Eye (tissue), 1 donor: ENCODE results near the gene FADS6.

Experiments
- DNase-seq: peaks from one replicate; pipeline ENCODE4 v3.0.0-alpha.2; 2015

The FADS6 gene, protein sequence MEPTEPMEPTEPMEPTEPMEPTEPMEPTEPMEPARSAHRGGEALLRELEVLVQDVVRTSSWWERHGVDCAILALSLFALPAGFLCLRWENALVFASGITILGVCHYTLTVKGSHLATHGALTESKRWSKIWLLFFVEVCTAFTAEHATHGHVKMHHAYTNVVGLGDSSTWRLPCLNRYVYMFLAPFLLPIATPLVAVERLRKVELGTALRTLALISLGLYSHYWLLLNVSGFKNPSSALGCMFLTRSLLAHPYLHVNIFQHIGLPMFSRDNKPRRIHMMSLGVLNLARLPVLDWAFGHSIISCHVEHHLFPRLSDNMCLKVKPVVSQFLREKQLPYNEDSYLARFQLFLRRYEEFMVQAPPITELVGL

DNA sequence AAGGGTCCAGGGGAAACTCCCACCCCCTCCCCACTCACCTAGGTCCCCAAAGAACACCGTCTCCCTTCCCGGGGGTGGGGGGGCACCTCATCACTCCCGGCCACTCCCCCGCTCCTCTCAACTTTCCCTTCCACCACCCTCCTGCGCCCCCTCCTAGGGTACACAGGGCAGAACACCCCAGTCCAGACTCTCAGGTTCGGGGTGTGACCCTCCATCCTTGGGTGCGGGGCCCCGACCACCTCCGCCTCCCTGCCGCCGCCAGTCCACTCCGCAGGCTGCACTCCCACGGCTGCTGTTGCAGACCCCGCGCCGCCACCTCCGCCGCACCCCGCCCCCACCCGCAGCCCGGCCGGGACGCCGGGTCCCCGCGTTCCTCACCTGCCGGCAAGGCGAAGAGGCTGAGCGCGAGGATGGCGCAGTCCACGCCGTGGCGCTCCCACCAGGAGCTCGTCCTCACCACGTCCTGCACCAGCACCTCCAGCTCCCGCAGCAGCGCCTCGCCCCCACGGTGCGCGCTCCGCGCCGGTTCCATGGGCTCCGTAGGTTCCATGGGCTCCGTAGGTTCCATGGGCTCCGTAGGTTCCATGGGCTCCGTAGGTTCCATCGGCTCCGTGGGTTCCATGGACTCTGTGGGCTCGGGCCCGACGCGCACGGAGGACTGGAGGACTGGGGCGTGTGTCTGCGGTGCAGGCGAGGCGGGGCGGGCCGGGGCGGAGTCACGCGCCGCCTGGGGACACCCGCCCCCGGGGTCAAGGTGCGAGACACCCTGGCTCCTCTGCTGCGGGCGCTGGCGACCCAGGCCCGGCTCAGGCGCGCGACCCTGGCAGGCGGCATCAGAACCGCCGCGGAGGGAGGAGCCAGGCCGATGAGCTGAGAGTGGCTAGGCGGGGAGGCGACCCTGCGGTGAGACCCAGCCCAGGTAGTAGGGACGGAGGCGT is at the start of gene FADS6:
TSS of gene FADS6 (minus strand) at position 660 of the 938 bp plus-strand sequence. CDS start at position 622, 38 bp downstream.
- DNase-seq: peak; percentile 32

DNA sequence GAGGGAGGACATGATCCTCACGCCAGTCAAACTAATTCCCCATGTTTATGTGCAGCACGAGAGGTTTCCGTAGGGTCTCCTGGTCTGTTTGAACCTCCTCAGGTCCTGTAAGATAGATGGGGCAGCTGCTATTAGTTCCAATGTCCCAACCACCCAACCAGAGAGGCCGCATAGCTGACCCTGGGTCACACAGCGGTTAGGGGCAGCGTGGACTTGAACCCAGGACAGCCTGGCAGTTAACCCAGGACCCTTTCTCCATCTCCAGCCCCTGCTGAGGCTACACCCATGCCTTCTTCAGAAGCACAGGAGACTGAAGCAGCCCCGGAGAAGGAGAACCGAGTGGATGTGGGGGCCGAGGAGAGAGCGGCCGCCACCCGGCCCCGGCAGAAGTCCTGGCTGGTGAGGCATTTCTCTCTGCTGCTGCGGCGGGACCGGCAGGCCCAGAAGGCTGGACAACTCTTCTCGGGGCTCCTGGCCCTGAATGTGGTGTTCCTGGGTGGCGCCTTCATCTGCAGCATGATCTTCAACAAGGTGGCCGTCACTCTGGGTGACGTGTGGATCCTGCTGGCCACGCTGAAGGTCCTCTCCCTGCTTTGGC is 47.8 kb upstream of the FADS6 start:
- no peak for DNase-seq

DNA sequence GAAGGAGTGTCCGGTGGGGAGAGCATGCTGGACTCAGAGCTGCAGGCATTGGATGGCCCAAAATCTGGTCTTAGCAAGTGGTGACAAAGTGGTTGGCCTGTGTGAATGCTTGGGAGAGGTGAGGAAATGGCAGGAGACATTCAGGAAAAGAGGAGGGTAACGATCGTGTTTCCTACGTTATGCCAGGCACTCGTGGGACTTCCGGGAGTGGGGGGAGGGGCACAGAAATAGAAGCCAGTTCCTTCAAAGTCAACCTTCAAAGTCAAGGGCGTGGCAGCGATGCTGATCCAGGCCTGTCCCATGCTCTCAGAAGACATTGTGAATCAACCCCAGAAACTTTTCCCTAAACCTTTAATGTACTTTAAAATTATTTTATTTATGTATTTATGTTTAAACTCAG is 46.1 kb upstream of the FADS6 start:
- no peak for DNase-seq

DNA sequence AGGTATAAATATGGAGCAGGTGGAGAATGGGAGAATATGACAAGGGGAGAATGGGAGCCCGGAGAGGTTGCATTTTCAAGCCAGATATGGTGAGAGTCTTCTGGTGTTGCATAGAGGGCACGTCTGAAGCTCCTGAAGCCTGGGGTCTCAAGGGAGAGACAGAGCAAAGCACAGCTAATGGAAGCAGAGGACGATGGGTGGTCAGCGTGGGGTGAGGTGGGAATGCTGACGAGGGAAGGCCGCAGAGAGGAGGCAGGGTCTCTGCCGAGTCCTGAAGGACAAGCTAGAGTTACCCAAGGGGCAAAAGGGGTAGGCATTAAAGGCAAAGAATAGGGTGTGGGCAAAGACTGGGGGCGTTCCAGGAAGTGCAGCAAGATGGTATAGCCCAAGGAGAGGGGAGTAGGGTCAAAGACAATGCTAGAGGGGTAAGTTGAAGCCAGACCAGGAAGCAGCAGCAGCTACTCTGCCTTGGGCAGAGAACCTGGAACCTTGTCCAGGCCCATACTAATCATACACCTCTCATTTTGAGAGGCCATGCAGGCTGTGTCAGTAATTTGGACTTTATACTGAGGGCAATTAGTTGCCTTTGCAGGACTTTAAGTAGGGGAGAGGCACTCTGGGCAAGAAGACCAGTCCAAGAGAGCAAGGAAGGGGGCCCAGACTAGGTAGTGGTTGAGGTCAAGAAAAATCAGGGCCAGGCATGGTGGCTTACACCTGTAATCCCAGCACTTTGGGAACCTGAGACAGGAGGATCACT is 44.9 kb upstream of the FADS6 start:
- no peak for DNase-seq

DNA sequence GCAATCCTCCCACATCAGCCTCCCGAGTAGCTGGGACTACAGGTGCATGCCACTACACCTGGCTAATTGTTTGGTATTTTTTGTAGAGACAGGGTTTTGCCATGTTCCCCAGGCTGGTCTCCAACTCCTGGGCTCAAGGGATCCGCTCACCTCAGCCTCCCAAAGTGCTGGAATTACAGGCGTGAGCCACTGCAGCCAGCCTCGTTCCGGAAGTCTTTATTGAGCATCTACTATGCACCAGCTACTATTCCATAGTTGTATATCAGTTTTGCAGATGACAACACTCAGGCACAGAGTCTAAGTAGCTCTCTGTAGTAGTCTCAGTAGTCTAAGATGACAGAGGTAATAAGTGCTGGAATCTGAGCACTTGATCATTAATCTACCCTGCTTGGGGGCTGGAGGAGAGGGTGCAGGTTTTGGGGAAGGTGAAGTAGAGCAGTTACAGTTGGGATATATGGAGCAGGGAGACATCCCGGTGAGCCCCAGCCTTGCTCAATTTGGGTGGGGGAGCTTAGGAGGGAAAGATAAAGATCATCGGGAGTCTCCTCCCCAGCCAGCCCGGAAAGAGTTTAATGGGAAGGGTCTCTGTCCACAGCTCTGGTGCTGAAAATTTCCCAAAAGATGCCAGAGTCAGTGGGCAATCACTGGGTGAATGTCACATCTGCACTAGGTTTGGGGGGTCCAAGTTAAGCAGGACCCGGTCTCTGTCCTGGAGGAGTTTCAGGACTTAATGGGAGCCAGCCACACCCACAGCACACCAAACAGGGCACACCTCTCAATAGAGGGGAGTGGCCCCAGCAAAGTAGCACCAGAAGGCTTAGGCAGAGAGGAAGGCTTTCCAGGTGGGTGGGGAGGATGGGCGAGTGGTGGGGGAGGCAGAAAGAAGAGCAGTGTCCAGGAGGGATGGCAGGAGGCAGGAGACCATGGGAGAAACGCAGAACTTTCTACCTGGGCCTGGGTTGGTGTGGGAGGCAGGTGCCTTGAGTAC is 43.9 kb upstream of the FADS6 start:
- peak; percentile 40 for DNase-seq

DNA sequence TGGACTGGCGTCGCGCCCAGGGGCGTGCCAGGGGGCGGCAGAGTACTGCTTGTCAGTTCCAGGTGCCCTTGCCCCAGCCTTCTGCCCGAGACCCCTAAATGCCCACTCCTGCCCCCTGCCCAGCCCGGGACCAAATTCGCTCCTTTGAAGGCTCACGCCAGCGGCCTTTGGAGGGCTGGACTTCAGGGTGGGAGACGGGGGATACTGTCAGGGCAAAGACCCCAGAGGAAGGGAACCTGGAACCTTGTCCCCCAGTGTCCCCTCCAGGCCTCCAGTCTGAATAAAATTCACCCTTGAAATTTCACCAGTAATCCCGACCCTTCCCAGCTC is 43.0 kb upstream of the FADS6 start:
- no peak for DNase-seq

DNA sequence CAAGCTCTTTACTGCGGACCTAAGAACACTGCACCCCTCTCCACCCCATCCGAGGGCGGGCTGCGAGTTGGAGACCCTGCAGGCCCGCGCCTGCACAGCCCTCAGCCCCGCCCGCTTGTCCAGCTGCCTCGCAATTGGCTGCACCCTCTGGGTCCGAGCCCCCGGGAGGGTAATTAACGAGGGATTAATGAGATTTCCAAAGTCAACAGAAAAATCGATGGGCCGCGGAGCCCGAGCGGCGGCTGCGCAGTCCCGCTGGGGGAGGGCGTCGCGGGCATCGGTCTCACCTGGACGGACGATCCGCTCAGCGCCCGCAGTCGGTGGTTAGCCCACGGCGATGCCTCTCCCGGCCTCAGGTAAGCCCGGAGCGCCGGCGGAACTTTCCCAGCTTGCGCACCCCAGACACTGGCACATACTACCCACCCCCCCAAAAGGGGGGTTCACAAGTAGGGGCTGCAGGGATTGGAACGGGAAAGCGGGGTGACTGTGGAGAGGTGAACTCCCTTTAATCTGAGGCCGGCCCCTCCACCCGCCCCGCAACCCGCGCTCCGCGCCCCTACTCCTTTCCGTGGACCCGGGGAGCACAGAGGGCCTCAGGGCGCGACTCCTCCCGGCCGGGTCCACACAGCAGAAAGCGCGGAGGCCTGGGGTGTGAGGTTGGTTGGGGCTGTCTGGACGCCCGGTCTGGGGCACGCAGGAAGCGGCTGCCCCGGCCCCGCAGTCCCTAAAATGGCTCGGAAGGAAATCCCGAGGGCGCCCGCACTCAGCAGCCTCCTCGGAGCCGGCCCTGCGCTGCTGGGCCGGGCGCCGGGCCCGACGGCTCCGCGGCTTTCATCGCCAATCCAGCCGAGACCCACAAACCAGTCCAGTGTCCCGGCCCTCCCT is 42.4 kb upstream of the FADS6 start, which contains the start of gene OTOP3:
TSS of gene OTOP3 (plus strand) at position 314 of the 885 bp plus-strand sequence. CDS start at position 338, 24 bp downstream.
- DNase-seq: peak; percentile 34

DNA sequence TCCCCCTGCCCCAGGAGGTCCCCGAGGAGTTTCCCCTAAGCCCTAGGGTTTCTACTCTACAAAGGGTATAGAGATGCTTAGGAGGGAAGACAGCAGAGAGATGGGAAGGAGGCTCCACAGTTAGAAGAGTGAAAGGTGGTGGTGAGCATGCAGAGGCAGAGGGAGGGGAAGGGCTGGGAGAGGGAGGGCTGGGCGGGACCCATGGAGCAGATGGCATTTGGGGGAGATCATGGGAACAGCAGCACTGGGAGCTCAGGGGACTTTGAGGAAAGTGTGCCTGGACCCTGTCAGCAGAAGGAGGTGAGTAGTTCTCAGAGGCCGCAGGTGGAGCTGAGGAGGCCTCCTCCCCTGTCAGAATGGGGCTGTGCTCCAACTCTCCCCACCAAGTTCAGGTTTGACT is 41.6 kb upstream of the FADS6 start:
- no peak for DNase-seq

DNA sequence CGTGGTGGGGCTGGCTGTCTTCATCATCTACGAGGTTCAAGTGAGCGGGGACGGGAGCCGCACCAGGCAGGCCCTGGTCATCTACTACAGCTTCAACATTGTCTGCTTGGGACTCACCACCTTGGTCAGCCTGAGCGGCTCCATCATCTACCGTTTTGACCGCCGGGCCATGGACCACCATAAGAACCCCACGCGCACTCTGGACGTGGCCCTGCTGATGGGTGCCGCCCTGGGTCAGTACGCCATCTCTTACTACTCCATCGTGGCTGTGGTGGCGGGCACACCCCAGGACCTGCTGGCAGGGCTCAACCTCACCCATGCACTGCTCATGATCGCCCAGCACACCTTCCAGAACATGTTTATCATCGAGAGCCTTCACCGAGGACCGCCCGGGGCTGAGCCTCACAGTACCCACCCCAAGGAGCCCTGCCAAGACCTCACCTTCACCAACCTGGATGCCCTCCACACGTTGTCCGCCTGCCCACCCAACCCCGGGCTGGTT is 37.2 kb upstream of the FADS6 start:
- no peak for DNase-seq

DNA sequence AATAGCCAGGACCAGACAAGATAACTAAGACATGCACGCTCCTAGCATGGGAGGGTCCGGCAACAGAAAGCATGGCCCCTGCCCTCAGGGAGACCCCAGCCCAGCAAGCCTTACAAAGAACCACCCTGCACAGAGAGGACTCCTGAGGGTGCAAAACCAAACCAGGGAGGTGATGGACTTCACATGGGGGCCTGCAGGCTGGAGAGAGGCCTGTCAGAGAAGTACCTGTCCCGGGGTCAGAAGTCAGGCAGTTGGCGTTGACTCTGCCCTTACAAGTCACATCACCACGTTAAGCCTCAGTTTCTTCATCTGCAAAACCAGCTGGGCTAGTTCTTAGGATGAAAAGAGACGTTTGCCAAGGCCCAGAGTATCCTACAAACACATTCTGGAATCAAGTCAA is 35.4 kb upstream of the FADS6 start:
- DNase-seq: no peak

DNA sequence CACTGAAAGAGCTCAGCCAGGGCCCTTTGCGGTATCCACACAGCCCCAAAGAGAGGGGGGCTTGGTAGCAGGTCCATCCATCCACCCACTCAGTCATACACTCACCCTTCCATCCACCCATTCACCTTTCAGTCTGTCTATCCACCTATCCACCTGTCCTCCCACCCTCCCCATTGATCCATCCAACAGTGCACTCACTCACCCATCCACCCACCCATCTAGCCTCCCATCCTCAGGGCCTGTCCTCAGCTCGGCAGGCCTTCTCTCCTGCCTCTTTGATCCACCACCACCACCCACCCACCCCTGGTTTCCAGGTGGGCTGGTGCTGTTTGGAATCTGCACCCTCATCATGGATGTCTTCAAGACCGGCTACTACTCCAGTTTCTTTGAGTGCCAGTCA is 31.8 kb upstream of the FADS6 start:
- DNase-seq: no peak

DNA sequence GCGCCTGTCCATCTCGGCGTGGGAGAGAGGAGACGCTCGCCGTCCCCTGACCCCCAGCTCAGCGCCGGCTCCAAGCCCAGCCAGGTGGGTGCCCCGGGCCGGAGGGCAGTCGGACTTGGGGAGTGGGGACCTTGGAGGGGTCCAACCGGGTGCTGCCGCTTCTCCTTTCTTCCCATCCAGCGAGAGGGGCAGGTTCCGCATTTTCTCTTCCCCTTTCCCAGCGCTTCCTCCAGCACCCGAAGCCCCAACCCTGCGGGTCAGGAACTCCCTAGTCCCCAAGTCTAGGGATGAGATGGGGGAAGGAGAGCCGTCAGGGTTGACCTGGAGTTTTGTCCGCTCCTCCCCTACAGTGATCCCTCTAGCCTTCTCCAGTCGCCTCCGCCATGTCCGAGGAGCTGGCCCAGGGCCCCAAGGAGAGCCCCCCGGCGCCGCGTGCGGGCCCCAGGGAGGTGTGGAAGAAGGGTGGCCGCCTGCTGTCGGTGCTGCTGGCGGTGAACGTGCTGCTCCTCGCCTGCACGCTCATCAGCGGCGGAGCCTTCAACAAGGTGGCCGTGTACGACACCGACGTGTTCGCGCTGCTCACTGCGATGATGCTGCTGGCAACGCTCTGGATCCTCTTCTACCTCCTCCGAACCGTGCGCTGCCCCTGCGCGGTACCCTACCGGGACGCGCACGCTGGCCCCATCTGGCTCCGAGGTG is 31.0 kb upstream of the FADS6 start, which contains the start of gene OTOP2:
TSS of gene OTOP2 (plus strand) at position 24 of the 699 bp plus-strand sequence. CDS start at position 384, 360 bp downstream.
- peak; percentile 32 for DNase-seq

DNA sequence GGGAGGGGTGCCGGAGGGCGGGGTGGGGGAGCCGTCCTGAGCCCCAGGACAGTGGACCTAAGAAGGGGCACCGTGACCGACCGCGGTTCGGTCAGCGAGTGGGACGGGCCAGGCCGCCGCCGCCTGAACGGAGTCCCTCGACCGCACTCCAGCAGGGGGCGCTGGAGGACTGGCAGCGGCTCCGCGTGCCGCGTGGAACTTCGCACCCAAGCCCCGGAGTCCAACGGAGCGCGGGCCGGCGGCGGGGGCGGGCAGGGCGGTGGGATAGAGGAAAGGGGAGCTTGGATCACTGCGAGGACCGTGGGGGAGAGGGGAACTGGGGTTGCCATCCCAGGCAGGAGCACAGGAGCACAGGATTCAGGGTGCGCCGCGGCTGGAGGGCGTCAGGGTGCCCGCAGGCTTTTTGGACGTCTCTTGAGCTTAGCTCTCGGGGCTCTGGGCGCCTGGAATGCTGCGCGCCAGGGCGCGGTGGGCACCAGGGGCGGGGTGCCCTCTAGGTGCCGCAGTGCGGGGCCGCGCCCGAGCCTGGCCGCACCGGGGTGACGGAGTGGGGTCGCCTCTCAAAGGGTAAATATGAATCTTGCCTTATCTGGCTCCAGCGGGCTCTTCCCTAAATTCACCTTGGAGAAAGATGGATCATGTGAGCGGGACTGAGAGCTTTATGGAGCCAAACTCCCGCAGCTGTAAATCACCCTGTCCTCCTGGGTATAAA is 30.3 kb upstream of the FADS6 start:
- peak; percentile 82 for DNase-seq

DNA sequence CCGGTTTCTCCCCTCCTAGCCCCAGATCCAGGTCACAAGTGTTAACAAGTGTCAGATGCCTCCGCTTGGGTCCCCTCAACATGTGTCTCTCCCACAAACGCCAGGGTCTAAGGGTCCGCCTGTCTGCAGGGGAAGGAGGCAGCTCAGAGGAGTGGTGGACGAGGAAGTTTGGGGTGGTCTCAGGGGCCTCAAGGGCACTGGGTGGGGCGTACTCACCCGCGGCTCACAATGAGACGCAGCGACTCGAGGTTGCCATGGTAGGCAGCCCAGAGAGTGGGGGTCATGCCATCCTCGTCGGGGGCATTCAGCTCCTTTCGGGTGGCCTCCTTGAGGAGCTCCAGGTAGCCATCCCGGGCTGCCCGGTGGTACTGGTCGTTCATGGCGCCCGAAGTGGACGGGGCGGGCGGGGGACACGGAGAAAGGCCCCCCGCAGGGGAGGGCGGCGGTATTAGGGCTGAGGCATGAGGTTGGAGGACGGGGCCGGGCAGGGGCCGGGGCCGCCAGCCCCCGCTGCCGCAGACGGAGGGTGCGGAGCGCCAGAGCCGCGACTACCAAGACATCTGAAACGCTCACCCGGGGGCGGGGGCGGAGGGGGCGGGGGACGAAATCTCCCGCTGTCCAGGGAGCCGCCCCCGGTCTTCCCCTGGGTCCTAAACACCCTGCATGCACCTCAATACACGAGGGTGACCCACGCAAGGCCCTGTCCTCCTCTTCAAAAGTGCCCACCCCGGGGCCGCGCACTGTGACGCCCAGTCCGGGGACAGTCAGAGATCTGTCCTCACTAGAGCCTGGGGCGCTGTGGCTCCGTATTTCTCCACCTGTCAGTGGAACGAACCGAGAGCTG is 29.5 kb upstream of the FADS6 start, which contains the start of gene USH1G:
TSS of gene USH1G (minus strand) at position 562 of the 844 bp plus-strand sequence. CDS start at position 380, 182 bp downstream.
- DNase-seq: peak; percentile 23

DNA sequence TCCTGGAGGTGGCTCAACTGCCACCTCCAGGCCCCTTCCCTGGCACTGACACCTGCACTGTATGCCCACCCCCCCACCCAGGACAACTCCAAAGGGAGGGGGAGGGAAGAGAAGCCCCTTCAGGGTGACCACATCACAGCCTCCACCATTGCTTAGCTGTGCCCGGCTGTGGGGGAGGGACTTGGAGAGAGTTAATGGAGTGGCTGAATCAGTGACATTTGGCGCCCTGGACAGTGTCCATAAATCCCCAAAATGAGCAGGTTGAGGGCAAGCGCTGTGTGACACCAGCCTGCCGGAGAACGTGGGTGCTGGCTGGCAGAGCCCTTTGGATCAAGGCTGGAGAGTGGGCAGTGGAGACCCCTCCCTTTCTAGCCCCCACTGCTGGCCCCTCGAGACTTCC is 28.7 kb upstream of the FADS6 start:
- no peak for DNase-seq

DNA sequence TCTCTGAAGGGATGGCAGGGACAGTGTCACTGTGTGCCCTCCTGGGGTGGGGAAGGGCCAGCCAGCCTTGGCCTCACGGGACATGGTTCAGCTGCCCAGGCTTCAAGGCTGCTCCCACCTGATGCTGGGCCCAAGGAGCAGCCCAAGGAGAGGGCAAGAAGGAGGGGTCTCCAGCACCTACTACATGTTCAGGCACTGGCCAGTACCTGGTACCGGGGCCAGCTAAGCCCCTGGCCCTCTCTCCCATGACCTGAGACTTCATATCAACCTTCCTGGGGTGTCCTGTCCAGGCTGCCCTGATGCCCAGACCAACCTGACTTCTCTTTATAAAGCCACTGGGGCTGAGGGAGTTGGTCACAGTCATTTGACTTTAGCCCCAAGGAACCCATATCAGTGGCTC is 28.3 kb upstream of the FADS6 start:
- DNase-seq: no peak

DNA sequence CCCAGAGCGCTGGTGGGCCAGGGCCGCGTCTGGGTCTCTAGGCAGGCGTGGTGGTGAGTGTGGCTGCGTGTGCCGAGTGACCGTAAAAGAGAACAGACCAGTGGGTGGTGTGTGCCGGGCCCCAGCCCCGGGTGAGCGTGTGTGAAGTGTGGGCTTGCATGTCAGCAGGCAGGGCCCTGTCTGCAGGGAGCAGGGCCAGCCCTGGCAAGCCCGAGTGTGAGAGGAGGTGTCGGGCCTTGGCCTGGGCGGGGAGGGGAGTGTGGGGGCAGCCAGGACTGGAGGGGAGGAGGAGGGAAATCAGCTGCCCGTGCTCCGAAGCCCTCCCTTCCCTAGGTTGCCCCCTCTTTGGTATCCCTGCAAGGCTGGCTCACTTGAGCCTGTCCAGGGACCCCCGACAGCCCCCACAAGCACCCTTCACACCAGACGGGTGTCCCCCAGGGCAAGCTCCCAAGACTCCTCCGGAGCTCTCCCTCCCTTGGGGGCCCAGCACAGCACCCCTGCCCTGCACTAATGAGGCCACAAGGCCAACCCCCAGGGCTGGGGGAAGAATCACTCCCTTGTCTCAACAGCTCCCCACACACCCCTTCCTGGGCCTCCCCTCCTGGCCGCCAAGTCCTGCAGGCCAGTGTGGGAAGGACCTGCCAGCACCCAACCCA is 27.7 kb upstream of the FADS6 start:
- DNase-seq: peak; percentile 25
